HCT116 (cell line): ENCODE results near the gene NLN.
"Not testable (repeated sequence)": the region's sequence is repeated elsewhere in the genome, so short reads cannot be mapped to it uniquely, and the experiment has no call there.

ENCODE experiments used
- CTCF ChIP-seq, 3 experiments: fragments of 200-600 bp in 1 of 3; sonication (generic) in 1 of 3; IDR thresholded peaks in 2 of 3; conservative IDR thresholded peaks in 1 of 3; 2 replicates each; pipeline ENCODE4 v1.5.1; 2012 to 2017; ENCODE audit warnings: low read depth in 2 of 3, low read length in 2 of 3, antibody characterized with exemption in 1 of 3, borderline replicate concordance in 1 of 3, control low read depth in 1 of 3, mild to moderate bottlenecking in 1 of 3, mixed read lengths in 1 of 3, mixed run types in 1 of 3, moderate library complexity in 1 of 3; ENCODE audit not compliant: insufficient read depth in 1 of 3
- EZH2 ChIP-seq: fragments of 200-600 bp; sonication (generic); IDR thresholded peaks from 2 replicates; pipeline ENCODE4 v1.6.1; 2017; ENCODE audit warnings: antibody characterized with exemption, mixed run types
- POLR2A ChIP-seq: IDR thresholded peaks from 2 replicates; pipeline ENCODE4 v1.7.0; 2011; ENCODE audit warnings: borderline replicate concordance; ENCODE audit not compliant: insufficient read depth, insufficient read length; ENCODE audit errors: extremely low read depth
- POLR2AphosphoS5 ChIP-seq: IDR thresholded peaks from 2 replicates; pipeline ENCODE4 v1.6.1; 2011; ENCODE audit warnings: mild to moderate bottlenecking, low read depth, low read length, moderate library complexity
- YY1 ChIP-seq: IDR thresholded peaks from 2 replicates; pipeline ENCODE4 v1.6.1; 2011; ENCODE audit warnings: low read length, low read depth, moderate library complexity, mild to moderate bottlenecking; ENCODE audit not compliant: insufficient replicate concordance; ENCODE audit errors: extremely low read depth

- not testable (repeated sequence) for TF ChIP-seq EZH2; POLR2A; POLR2AphosphoS5; CTCF (IDR thresholded peaks at IDR 0.05 in 2 of 3, conservative IDR thresholded peaks at IDR 0.05 in 1 of 3; ENCODE audit: borderline replicate concordance in 1 of 3, insufficient read depth in 1 of 3, low read depth in 2 of 3, low read length in 2 of 3); YY1
These were observed 122.8 kb downstream of the NLN start for GRCh38 chr5:65844763-65845162.
